Measurements from ENCODE around the gene RBMXL2. TPM values are rescaled to one million over a fixed set of nuclear protein-coding genes. Genes with fewer than 3 reads are reported as not detected.

The RBMXL2 gene
- total RNA-seq, 2 experiments from 2014 or later = not detected

DNA sequence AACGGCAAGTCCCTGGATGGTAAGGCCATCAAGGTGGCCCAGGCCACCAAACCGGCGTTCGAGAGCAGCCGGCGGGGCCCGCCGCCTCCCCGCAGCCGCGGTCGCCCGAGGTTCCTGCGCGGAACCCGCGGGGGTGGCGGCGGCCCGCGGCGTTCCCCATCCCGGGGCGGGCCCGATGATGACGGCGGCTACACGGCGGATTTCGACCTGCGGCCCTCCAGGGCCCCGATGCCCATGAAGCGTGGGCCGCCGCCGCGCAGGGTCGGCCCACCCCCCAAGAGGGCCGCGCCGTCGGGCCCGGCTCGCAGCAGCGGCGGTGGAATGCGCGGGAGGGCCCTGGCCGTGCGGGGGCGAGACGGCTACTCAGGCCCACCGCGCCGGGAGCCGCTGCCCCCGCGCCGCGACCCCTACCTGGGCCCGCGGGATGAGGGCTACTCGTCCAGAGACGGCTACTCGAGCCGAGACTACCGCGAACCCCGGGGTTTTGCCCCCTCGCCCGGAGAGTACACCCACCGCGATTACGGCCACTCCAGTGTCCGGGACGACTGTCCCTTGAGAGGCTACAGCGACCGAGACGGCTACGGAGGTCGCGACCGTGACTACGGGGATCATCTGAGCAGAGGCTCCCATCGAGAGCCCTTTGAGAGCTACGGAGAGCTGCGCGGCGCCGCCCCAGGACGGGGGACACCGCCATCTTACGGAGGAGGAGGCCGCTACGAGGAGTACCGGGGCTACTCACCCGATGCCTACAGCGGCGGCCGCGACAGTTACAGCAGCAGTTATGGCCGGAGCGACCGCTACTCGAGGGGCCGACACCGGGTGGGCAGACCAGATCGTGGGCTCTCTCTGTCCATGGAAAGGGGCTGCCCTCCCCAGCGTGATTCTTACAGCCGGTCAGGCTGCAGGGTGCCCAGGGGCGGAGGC is 792 bp downstream of the RBMXL2 start:
- Mint-ChIP-seq H3K9me3 (ENCODE audit: insufficient read depth) (no peaks in the 10 kb centered on the region), H3K4me3 (no peak overlapping the region), H3K4me1 (ENCODE audit: low read depth) (no peaks in the 10 kb centered on the region), H3K27ac (no peak overlapping the region), H3K36me3 (ENCODE audit: low read depth) (no peaks in the 10 kb centered on the region), H3K27me3 (ENCODE audit: low read depth) (peaks cover 7% of the 10 kb centered on the region)
- POLR2A ChIA-PET = no interaction called here
- DNase-seq (no peak), ATAC-seq (no peak)
- CTCF ChIA-PET = no interaction called here

DNA sequence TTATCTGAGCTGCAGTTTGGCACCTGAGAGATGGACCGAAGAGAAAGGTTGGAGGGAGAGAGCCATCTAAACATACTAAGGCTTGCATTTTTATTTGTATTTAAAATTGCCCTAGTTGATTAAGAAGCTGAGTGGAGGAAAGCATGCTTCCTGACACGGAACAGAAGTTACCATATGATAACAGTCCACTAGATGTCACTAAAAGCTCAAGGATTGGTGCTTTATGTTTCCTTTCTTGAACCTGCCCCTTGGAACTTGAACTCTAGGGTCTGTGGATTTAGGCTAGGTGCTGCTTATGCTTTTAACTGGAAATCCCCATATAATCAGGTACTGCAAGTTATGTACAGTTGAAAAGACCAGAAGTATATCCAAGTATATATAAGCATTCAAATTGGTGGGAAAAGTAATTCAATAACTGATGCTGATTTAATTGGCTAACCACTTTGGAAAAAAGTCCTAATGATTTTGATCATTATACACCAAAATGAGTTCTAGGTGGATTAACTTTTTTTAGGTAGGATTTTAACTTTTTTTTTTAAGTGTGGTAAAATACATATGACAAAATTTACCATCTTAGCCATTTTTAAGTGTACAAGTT is 9.5 kb downstream of the RBMXL2 start:
- Mint-ChIP-seq H3K36me3 (ENCODE audit: low read depth) (no peaks in the 10 kb centered on the region), H3K27ac (no peak overlapping the region), H3K9me3 (ENCODE audit: insufficient read depth) (no peaks in the 10 kb centered on the region), H3K4me3 (no peak overlapping the region), H3K4me1 (ENCODE audit: low read depth) (no peaks in the 10 kb centered on the region), H3K27me3 (ENCODE audit: low read depth) (peaks cover 20% of the 10 kb centered on the region)
- ChIA-PET POLR2A (no interaction called here), CTCF (interaction anchor here (0.7 to 3.0 kb wide), 14 partner anchors 174 to 795 kb away, joined by 3 to 34 read pairs (median 4); no protein-coding TSS in a partner anchor)
- DNase-seq (peak; percentile 24), ATAC-seq (peak; percentile 64)

DNA sequence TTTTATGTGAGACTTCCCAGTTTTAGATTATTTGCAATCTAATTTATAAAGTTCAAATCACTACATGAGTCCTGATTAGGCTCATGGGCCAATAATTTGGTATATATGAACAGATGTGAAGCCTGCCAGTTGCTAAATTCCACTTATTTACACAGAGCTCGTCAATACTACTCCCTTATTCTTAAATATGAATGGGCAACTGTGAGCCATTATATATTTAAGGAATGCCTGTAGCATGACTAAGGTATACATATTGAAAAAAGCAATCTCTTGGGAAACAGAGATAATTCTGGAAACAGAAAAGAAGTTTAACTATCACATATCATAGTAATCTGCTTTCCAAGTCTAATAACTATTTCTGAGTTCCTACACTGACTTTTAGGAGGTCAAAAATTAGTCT is 27.0 kb downstream of the RBMXL2 start:
- H3K4me1 Mint-ChIP-seq (ENCODE audit: low read depth) = no peaks in the 10 kb centered on the region
- no peak overlapping the region for H3K27ac Mint-ChIP-seq
- no peak for DNase-seq
- H3K36me3 Mint-ChIP-seq (ENCODE audit: low read depth) = no peaks in the 10 kb centered on the region
- POLR2A ChIA-PET = no interaction called here
- no peak for ATAC-seq
- CTCF ChIA-PET = no interaction called here
- H3K27me3 Mint-ChIP-seq (ENCODE audit: low read depth) = peaks cover 5% of the 10 kb centered on the region
- H3K4me3 Mint-ChIP-seq = no peak overlapping the region
- H3K9me3 Mint-ChIP-seq (ENCODE audit: insufficient read depth) = no peaks in the 10 kb centered on the region

DNA sequence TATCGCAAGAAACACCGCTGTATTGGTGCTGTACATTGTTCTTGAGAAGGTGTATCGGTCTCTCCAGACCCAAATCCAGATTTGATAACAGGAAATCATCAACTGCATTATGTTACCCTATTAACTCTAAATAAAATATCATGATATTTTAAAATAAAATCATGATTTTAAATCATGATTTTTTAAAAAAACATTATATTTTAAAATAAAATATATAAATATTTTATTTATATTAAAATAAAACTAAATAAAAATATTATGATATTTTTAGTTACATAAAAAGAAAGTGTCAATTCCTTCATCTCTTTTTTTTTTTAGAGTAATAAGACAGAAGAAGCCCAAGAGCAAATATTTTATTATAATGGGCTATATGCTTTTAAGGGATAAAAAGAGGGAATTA is 27.6 kb downstream of the RBMXL2 start:
- Mint-ChIP-seq H3K27me3 (ENCODE audit: low read depth) (peaks cover 5% of the 10 kb centered on the region), H3K9me3 (ENCODE audit: insufficient read depth) (no peaks in the 10 kb centered on the region), H3K4me3 (no peak overlapping the region), H3K27ac (no peak overlapping the region), H3K4me1 (ENCODE audit: low read depth) (no peaks in the 10 kb centered on the region), H3K36me3 (ENCODE audit: low read depth) (no peaks in the 10 kb centered on the region)
- ATAC-seq (no peak), DNase-seq (no peak)
- CTCF ChIA-PET = no interaction called here
- POLR2A ChIA-PET = no interaction called here

DNA sequence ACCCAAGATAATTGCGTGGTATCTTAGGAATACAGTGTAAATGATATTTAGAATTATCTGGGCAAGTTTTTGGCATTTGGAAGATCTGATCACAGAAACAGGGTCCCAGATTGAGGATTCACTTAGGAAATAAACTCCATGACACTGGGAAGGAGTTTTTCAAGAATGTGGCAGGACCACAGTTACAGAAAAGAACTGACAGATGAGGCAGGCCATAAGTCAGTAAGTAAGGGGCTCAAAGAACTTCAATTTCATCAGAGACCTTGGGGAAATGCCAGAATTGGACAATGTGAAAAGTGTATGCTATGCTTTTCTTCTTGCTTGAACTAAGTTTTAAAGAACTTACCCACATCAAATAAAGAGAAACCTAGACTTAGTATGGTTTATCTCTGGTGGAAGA is 49.3 kb downstream of the RBMXL2 start:
- CTCF ChIA-PET = no interaction called here
- Mint-ChIP-seq H3K27me3 (ENCODE audit: low read depth) (peaks cover 5% of the 10 kb centered on the region), H3K36me3 (ENCODE audit: low read depth) (no peaks in the 10 kb centered on the region), H3K4me1 (ENCODE audit: low read depth) (no peaks in the 10 kb centered on the region), H3K27ac (no peak overlapping the region), H3K4me3 (no peak overlapping the region), H3K9me3 (ENCODE audit: insufficient read depth) (no peaks in the 10 kb centered on the region)
- POLR2A ChIA-PET = no interaction called here
- ATAC-seq = no peak
- no peak for DNase-seq

Other genes with a start within 250 kb of the RBMXL2 start
- not detected for gene OR10A5, start 243.3 kb upstream of the RBMXL2 start, total RNA-seq
- not detected for gene OR10A2, start 225.9 kb upstream of the RBMXL2 start, total RNA-seq
- not detected for gene OR10A4, start 212.4 kb upstream of the RBMXL2 start, total RNA-seq
- not detected for gene OR2D2, start 196.5 kb upstream of the RBMXL2 start, total RNA-seq
- gene OR2D3, start 168.0 kb upstream of the RBMXL2 start, total RNA-seq = not detected
- gene ZNF215, start 162.6 kb upstream of the RBMXL2 start, total RNA-seq = 1 to 10 TPM; 1.3 to 1.6 TPM
- not detected for gene ZNF214, start 68.7 kb upstream of the RBMXL2 start, total RNA-seq
- under 1 TPM; 0.08 to 0.13 TPM for gene NLRP14, start 68.5 kb upstream of the RBMXL2 start, total RNA-seq
- gene SYT9, start 162.9 kb downstream of the RBMXL2 start, total RNA-seq = not detected

All from activated CD8-positive, alpha-beta T cell treated with anti-CD3 and anti-CD28 coated beads, Interleukin-2, amount 10 ng/mL, durations not matched to agents 7 days and 5 days (primary cell).